DMS153 (cell line): ENCODE results near the gene PSMB3.
A peak's percentile ranks its signal among the peaks of the same experiment; 100 is the strongest.

Experiments
- DNase-seq: peaks from one replicate; lab custom pipeline; 2025; lab: John Stamatoyannopoulos, UW

The PSMB3 gene

DNA sequence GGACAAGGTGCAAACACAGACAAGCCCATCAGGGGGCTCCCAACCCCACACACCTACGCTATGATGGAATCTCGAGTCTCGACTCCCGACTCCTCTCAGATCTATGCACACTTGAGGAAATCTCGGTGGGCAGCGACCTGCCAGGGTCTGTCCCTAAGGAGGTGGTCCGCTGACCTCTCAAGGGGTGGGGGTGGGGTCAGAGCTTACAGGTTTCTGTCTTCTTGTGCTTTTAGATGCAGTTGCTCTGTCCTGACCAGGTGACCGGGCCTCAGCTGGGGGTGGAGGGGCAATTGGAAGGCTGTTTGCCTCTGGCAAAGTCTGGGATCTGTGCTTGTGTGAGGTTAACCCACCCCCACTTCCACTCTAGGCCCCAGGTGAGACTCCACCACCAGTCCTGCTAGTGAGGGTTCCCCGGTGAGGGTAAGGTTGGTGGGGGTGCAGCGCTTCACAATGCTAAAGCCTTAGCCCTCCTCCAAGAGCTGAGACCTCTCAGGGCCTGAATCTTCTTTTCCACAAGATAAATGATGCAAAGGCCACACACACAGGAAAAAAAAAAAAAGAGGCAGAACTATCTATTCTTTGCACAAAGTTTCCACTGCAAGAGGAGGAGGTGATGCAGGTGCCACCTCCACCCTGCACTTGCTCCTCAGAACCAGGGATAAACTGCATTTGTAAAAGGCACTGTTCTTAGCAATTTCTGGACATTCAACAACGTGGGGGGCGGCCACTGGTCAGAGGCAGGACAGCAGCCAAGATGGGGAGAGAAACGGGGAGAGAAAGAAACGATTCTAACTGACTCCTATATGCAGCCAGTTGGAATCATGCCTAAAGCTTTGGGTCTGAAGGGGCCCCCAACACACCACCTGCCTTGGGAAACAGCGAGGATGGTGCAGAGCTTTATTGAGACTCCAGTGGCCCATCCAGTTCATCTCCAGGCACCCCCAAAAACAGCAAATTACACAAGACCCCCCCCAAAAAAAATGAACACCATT is 18.3 kb upstream of the PSMB3 start:
- no peak for DNase-seq

GRCh38 chr17:38735161-38735997 is 17.2 kb upstream of the PSMB3 start:
- DNase-seq: no peak

GRCh38 chr17:38738007-38738662 is 14.4 kb upstream of the PSMB3 start:
- no peak for DNase-seq

DNA sequence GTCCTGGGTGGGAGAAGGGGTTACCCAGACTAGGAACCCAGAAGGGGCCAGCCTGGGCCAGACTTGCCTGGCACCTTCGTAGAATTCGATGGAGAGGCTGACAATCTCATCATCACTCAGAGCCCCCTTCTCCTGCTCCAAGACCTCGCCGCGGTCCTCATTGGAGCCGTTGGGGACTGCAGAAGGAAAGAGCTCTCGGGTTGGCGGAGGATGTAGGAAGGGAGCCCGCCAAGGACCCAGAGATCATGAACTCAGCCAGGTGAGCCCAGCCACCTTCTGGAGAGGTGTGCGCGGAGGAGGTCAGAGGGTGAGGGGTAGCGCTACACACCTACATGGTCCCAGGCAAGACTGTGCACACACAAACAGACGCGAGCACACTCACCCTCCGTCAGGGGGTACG is 13.9 kb upstream of the PSMB3 start:
- DNase-seq: no peak

- no peak for DNase-seq
These were observed 13.2 kb upstream of the PSMB3 start for GRCh38 chr17:38739305-38739704.

DNA sequence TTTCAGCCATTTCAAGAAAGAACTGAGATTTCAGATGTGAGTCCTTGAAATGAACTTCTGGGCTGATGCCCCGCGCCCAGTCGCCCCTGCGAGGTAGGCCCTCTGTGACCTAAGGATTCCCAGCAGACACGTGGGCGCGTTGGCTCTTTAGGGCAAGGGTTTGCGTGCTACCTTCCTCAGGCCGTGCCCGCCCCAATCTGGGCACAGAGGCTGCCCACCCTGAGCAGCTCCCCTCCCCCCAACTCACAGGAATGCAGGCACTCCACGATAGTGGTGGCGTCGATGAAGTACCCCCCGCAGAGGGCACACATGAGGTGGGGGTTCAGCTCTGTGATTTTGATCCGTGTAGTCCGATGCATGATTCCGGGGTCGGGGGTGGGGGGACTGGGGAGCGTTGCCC is 12.5 kb upstream of the PSMB3 start:
- no peak for DNase-seq

DNA sequence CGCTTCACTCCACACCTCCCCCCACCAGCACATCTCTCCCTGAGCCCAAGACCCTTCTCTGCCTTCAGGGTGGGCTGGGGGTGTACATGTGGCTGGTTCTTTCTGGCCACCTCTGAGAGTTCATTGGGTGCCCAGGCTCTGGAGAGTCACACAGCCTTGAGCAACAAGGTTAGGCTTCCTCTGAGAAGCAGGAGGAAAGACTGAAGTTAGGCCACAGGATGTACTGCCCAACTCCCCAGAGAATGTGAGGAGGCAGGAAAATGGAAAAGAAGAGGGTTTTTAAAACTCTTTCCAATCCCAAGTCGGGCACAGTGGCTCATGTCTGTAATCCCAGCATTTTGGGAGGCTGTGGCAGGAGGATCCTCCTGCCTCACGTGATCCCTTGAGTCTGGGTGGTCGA is 11.7 kb upstream of the PSMB3 start:
- DNase-seq: no peak

- no peak for DNase-seq
These were observed 11.1 kb upstream of the PSMB3 start for GRCh38 chr17:38741461-38741860.

GRCh38 chr17:38741921-38742410 is 10.6 kb upstream of the PSMB3 start:
- no peak for DNase-seq

GRCh38 chr17:38742411-38743308 is 9.9 kb upstream of the PSMB3 start:
- DNase-seq: peak; percentile 81

- peak; percentile 57 for DNase-seq
These were observed 8.9 kb upstream of the PSMB3 start for GRCh38 chr17:38743556-38744171.

DNA sequence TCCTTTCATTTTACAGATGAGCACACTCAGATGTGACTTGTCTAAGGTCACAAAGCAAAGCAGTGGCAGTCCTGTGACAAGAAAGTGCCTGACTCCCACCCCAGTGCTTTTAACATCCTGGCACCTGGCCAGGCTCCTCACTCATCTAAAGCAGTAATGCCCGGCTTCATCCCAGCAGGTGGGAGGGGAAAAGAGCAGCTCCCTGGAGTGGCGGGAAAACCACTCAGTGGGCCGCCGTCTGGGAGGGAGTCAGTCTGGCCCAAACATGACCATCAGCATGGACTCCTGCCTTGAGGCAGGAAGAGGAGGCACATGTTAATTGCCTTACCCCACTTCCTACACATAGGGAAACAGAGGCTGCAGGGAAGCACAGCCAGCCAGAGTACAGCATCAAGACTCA is 7.0 kb upstream of the PSMB3 start:
- DNase-seq: peak; percentile 72

DNA sequence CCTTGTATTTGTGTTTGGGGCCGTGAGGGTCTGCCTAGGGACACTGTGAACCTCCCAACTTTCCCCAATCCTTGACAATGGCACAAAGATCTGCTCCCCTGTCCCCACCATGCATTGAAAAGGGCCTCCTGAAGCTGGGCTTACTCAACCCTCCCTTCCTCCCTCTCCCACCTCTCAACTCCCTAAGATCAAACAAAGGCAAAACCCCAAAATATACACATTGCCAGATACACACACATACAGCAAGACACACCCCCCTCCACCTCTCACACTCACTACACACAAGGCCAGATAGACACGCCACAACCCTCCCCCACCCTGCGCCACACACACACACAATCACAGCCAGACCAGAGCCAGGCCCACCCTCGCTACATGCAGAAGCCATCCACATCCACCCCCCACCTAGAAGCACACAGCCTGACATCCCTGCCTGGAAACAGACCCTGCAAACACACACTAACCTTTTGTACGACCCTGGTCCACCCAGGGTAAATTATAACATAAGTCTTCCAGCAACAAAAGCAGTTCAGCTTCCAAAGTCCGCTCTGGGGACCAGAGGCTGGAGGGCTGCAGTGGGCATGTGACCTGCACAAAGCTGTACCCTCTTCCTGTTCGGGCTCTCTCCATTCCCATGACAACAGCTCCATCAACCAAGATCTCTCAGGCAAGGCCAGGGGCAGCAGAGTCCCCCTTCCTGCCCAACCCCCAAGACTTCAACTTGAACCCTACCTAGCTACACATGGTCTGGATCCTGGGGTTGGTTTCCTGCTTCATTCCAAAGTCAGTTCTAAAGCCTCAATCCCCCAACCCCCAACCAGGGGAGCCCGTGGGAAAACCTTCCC is 6.3 kb upstream of the PSMB3 start:
- no peak for DNase-seq

GRCh38 chr17:38746849-38747462 is 5.6 kb upstream of the PSMB3 start:
- DNase-seq: no peak

GRCh38 chr17:38747463-38748148 is 4.9 kb upstream of the PSMB3 start:
- no peak for DNase-seq

DNA sequence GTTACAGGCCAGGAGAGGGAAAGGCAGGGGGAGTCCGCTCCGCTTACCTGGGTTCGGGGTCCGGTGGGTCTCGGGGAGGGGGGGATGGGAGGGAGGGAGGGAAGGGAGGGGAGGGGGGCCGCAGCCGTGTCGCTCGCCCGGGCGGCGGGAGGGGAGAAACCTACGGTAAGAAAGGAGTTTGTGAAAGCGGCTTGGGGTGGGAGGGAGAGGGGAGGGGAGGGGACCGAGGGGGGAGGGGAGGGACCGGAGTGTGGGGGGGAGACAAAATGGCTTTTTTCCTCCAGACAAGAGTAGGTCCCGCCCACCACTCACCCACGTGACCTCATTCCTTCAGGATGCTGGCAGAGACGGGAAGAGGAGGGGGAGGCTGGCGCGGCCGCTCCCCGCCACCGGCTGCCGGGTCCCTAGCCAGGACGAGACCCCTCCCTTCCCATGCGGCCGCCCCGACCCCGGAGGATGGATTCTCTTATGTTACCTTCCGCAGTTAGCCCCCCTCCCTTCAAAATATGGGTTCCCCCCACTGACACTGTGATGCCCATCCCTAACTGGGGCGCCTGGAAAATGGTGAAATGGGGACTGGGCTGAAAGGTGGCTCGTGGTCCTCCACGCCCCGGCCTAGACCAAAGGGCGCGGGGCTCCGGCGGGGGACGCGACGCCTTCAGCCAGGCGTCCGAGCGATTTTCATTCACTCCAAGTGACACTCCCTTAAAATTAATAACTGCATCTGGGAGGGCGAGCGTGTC is 4.2 kb upstream of the PSMB3 start, which contains the start of gene PCGF2:
Gene PCGF2 (minus strand): TSS at position 188 of the 743 bp plus-strand sequence. CDS start 7,934 bp downstream, outside the sequence.
- peak; percentile 78 for DNase-seq

DNA sequence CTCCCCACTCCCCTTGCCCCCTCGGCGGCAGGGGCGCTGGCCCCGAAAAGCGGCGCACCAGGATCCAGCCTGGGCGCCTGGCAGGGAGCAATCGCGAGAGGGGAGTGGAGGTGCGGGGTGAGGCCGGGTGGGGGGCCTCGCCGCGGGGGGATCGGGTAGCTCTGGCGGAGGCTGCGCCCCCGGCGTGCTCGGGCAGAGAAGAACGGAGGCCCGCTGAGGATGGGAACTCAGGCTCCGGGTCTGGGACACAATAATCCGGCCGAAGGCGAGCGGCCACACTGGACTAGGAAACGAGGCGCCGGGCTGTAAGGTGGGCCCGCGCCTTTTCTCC is 3.7 kb upstream of the PSMB3 start:
- DNase-seq: no peak
